Spleen (tissue), 7 donors: ENCODE data around the gene HOXD13.

Experiments
- POLR2A ChIP-seq, 3 donors: fragments of 450-650 bp; IDR thresholded peaks; one replicate each; pipeline ENCODE4 v1.5.1; 2017; ENCODE audit warnings: antibody characterized with exemption in 3 of 3, mild to moderate bottlenecking in 1 of 3
- TF ChIP-seq, protein P1 (sequence below), 11 experiments: fragments of 200-600 bp in 7 of 11; fragments of 450-650 bp in 4 of 11; sonication (generic) in 4 of 11; IDR thresholded peaks in 8 of 11; conservative IDR thresholded peaks in 3 of 11; 1 replicate in 7 of 11; 2 replicates in 4 of 11; pipeline versions ENCODE4 v1.4.0 to v1.8.0; 2016 to 2021; ENCODE audit warnings: antibody characterized with exemption in 11 of 11, inconsistent platforms in 4 of 11, mild to moderate bottlenecking in 1 of 11
- donor health status: DM: no; HTN: no; CAD: no; lungs with moderate emphysema.
- donor health status: DM: no; HTN: no; CAD: no.
- donor health status: DM: no; HTN: no; CAD: no.

DNA sequence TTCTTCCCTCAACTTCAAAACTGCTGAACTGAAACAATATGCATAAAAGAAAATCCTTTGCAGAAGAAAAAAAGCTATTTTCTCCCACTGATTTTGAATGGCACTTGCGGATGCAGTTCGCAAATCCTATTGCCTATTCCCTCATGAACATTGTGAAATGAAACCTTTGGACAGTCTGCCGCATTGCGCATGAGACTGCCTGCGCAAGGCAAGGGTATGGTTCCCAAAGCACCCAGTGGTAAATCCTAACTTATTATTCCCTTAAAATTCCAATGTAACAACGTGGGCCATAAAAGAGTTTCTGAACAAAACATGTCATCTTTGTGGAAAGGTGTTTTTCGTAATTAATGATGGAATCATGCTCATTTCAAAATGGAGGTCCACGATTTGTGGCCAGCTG is 45.4 kb downstream of the HOXD13 start:
- TF ChIP-seq, protein P1, sequence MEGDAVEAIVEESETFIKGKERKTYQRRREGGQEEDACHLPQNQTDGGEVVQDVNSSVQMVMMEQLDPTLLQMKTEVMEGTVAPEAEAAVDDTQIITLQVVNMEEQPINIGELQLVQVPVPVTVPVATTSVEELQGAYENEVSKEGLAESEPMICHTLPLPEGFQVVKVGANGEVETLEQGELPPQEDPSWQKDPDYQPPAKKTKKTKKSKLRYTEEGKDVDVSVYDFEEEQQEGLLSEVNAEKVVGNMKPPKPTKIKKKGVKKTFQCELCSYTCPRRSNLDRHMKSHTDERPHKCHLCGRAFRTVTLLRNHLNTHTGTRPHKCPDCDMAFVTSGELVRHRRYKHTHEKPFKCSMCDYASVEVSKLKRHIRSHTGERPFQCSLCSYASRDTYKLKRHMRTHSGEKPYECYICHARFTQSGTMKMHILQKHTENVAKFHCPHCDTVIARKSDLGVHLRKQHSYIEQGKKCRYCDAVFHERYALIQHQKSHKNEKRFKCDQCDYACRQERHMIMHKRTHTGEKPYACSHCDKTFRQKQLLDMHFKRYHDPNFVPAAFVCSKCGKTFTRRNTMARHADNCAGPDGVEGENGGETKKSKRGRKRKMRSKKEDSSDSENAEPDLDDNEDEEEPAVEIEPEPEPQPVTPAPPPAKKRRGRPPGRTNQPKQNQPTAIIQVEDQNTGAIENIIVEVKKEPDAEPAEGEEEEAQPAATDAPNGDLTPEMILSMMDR (IDR thresholded peaks at IDR 0.05 in 8 of 11, conservative IDR thresholded peaks at IDR 0.05 in 3 of 11): no peak
- TF ChIP-seq POLR2A (IDR thresholded peaks at IDR 0.05): no peak
